NCI-H524 treated with DMSO at 0.1 percent for 48 hours (cell line): ENCODE results near the gene MADCAM1.

Experiments used
- DNase-seq: peaks from one replicate; lab custom pipeline; 2025; lab: John Stamatoyannopoulos, UW

MADCAM1 gene

GRCh38 chr19:532561-533363, 36.5 kb downstream of the MADCAM1 start:
- no peak for DNase-seq

GRCh38 chr19:533364-534058, 37.2 kb downstream of the MADCAM1 start:
- no peak for DNase-seq

GRCh38 chr19:534088-534487, 37.8 kb downstream of the MADCAM1 start:
- no peak for DNase-seq

GRCh38 chr19:535017-535835, 38.9 kb downstream of the MADCAM1 start:
- no peak for DNase-seq

- no peak for DNase-seq
These were observed 40.0 kb downstream of the MADCAM1 start for GRCh38 chr19:536031-536880.

GRCh38 chr19:536881-537404, 40.7 kb downstream of the MADCAM1 start:
- no peak for DNase-seq

GRCh38 chr19:538641-539428, 42.5 kb downstream of the MADCAM1 start:
- no peak for DNase-seq

GRCh38 chr19:539429-540030, 43.2 kb downstream of the MADCAM1 start:
- DNase-seq = no peak

- DNase-seq = no peak
These were observed 44.8 kb downstream of the MADCAM1 start for GRCh38 chr19:540867-541637.

- no peak for DNase-seq
These were observed 45.4 kb downstream of the MADCAM1 start for GRCh38 chr19:541699-542098.

GRCh38 chr19:542173-542866, 46.0 kb downstream of the MADCAM1 start:
- no peak for DNase-seq

GRCh38 chr19:543910-544608, 47.8 kb downstream of the MADCAM1 start, which contains the start of gene GZMM:
Gene GZMM (plus strand): TSS chr19:544053. CDS start chr19:544072, 19 bp downstream.
- no peak for DNase-seq

GRCh38 chr19:547117-547516, 50.8 kb downstream of the MADCAM1 start:
- DNase-seq = no peak

- no peak for DNase-seq
These were observed 51.8 kb downstream of the MADCAM1 start for GRCh38 chr19:547836-548720.

GRCh38 chr19:548886-549830, 52.9 kb downstream of the MADCAM1 start:
- DNase-seq = no peak

GRCh38 chr19:554817-555216, 58.5 kb downstream of the MADCAM1 start:
- DNase-seq = no peak
